GM19193 (cell line): ENCODE measurements around the gene C3.

Source experiments
- POLR2A ChIP-seq: IDR thresholded peaks from 4 replicates; pipeline ENCODE4 v1.6.1; 2011; ENCODE audit not compliant: insufficient read depth, insufficient read length; ENCODE audit errors: extremely low read depth

C3 gene

GRCh38 chr19:6678690-6679109 is 41.8 kb downstream of the C3 start:
- TF ChIP-seq POLR2A, result no peak

GRCh38 chr19:6677883-6678689 is 42.4 kb downstream of the C3 start:
- no peak for TF ChIP-seq POLR2A

GRCh38 chr19:6677495-6677882 is 43.0 kb downstream of the C3 start:
- no peak for TF ChIP-seq POLR2A

GRCh38 chr19:6676288-6676687 is 44.2 kb downstream of the C3 start:
- TF ChIP-seq POLR2A, result no peak

- TF ChIP-seq POLR2A, result peak; percentile 9
Measured at GRCh38 chr19:6674868-6675305, 45.6 kb downstream of the C3 start.

- no peak for TF ChIP-seq POLR2A
Measured at GRCh38 chr19:6672693-6673290, 47.7 kb downstream of the C3 start.

GRCh38 chr19:6671960-6672359 is 48.5 kb downstream of the C3 start:
- TF ChIP-seq POLR2A, result no peak

- no peak for TF ChIP-seq POLR2A
Measured at GRCh38 chr19:6668691-6669090, 51.8 kb downstream of the C3 start.

GRCh38 chr19:6667114-6667627 is 53.3 kb downstream of the C3 start:
- no peak for TF ChIP-seq POLR2A

- TF ChIP-seq POLR2A, result no peak
Measured at GRCh38 chr19:6664916-6665315, 55.5 kb downstream of the C3 start.

- no peak for TF ChIP-seq POLR2A
Measured at GRCh38 chr19:6663236-6664201, 56.9 kb downstream of the C3 start.

GRCh38 chr19:6662702-6663101 is 57.7 kb downstream of the C3 start:
- TF ChIP-seq POLR2A, result no peak

GRCh38 chr19:6660930-6661329 is 59.5 kb downstream of the C3 start:
- TF ChIP-seq POLR2A, result no peak

GRCh38 chr19:6654347-6655310 is 65.8 kb downstream of the C3 start:
- TF ChIP-seq POLR2A, result no peak

GRCh38 chr19:6652805-6653094 is 67.7 kb downstream of the C3 start:
- no peak for TF ChIP-seq POLR2A
